ENCODE results near the gene SIK1.
"Not testable (repeated sequence)": the region's sequence is repeated elsewhere in the genome, so short reads cannot be mapped to it uniquely, and the experiment has no call there.

DNA sequence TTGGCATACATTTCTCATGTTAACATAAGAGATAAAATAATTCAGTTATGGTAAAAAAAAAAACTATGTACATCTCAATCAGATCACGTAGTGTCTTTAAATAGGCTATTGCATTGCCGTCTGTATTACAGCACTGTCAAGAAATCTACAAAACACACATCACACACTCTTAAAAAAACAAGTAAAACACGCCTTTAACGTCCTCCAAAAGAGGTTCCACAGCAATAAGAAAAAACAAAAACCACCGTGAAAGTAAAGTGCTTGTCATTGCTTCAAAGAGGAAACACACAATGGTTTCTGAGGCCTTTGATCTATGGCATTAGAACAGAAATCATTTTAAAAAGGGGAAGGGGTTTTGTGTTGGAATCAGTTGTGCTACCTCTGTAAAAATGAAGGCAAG lies 12.4 kb downstream of the SIK1 start:
- not testable (repeated sequence) for TF ChIP-seq POLR2A, POLR2AphosphoS5 (IDR thresholded peaks at IDR 0.05; ENCODE audit: low read depth, low read length)
